KMS-11 (cell line): ENCODE results near the gene IGFBPL1.

ENCODE experiments used
- H2AFZ ChIP-seq: fragments of 200-600 bp; sonication (generic); 2 replicates; pipeline ENCODE4 v1.6.1; 2016; ENCODE audit warnings: antibody characterized with exemption, mixed run types, low read depth
- H3K27ac ChIP-seq: fragments of 200-600 bp; sonication (generic); 2 replicates; pipeline ENCODE4 v1.6.1; 2016; ENCODE audit warnings: mild to moderate bottlenecking, mixed run types
- H3K27me3 ChIP-seq: fragments of 200-600 bp; sonication (generic); 2 replicates; pipeline ENCODE4 v1.6.1; 2017; ENCODE audit warnings: mild to moderate bottlenecking, low read depth, mixed run types, moderate library complexity; ENCODE audit not compliant: insufficient read depth
- H3K36me3 ChIP-seq: fragments of 200-600 bp; sonication (generic); 2 replicates; pipeline ENCODE4 v1.6.1; 2017; ENCODE audit warnings: mild to moderate bottlenecking, mixed run types; ENCODE audit not compliant: insufficient read depth
- H3K4me1 ChIP-seq: fragments of 200-600 bp; sonication (generic); 2 replicates; pipeline ENCODE4 v1.6.1; 2016; ENCODE audit warnings: mild to moderate bottlenecking, low read depth, mixed run types; ENCODE audit not compliant: poor library complexity, severe bottlenecking
- H3K4me2 ChIP-seq: fragments of 200-600 bp; sonication (generic); 2 replicates; pipeline ENCODE4 v1.7.0; 2016; ENCODE audit warnings: mild to moderate bottlenecking, mixed run types
- H3K4me3 ChIP-seq: fragments of 200-600 bp; sonication (generic); IDR thresholded peaks from 2 replicates; pipeline ENCODE4 v1.6.1; 2017; ENCODE audit warnings: low read depth, low read length, mixed read lengths; ENCODE audit not compliant: insufficient read depth
- H3K79me2 ChIP-seq: fragments of 200-600 bp; sonication (generic); 2 replicates; pipeline ENCODE4 v1.6.1; 2016; ENCODE audit warnings: low read depth, mixed run types; ENCODE audit not compliant: insufficient read depth
- H3K9ac ChIP-seq: fragments of 200-600 bp; sonication (generic); 2 replicates; pipeline ENCODE4 v1.6.1; 2016; ENCODE audit warnings: mild to moderate bottlenecking, mixed run types
- H4K20me1 ChIP-seq: fragments of 200-600 bp; sonication (generic); 2 replicates; pipeline ENCODE4 v1.6.1; 2016; ENCODE audit warnings: mild to moderate bottlenecking, mixed run types; ENCODE audit not compliant: insufficient read depth
- TF ChIP-seq, protein P1 (sequence below): fragments of 200-600 bp; sonication (generic); conservative IDR thresholded peaks from 2 replicates; pipeline ENCODE4 v1.6.1; 2017; ENCODE audit warnings: low read depth, mild to moderate bottlenecking, antibody characterized with exemption, low read length, moderate library complexity, mixed read lengths

Gene IGFBPL1

DNA sequence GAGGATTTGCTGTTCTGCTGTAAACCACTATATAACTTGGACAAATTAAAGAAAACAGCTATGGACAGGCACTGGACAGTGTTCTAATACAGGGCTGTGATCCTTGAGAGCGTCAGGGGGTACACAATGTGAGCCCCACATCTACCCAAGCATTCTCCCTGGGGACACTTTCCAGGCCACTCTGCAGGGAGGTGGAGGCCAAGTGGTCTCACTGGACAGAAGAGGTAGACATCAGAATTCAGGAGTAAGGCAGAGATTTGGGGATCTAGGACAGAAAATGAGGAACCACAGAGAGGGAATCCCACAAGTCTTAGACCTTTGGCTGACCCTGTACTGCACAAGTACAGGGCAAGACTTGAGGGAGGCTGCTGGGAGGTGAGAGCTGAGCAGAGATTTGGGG, 3.8 kb upstream of the IGFBPL1 start:
- H3K4me3 ChIP-seq: no peak overlapping the region
- H3K36me3 ChIP-seq: no peaks in the 10 kb centered on the region
- no peak overlapping the region for H3K27ac ChIP-seq
- H2AFZ ChIP-seq: no peak overlapping the region
- no peak overlapping the region for H3K4me2 ChIP-seq
- H3K9ac ChIP-seq: no peak overlapping the region
- TF ChIP-seq, protein P1, sequence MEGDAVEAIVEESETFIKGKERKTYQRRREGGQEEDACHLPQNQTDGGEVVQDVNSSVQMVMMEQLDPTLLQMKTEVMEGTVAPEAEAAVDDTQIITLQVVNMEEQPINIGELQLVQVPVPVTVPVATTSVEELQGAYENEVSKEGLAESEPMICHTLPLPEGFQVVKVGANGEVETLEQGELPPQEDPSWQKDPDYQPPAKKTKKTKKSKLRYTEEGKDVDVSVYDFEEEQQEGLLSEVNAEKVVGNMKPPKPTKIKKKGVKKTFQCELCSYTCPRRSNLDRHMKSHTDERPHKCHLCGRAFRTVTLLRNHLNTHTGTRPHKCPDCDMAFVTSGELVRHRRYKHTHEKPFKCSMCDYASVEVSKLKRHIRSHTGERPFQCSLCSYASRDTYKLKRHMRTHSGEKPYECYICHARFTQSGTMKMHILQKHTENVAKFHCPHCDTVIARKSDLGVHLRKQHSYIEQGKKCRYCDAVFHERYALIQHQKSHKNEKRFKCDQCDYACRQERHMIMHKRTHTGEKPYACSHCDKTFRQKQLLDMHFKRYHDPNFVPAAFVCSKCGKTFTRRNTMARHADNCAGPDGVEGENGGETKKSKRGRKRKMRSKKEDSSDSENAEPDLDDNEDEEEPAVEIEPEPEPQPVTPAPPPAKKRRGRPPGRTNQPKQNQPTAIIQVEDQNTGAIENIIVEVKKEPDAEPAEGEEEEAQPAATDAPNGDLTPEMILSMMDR: no peak
- H4K20me1 ChIP-seq: no peaks in the 10 kb centered on the region
- H3K27me3 ChIP-seq: no peaks in the 10 kb centered on the region
- H3K79me2 ChIP-seq: no peaks in the 10 kb centered on the region
- H3K4me1 ChIP-seq: no peaks in the 10 kb centered on the region

DNA sequence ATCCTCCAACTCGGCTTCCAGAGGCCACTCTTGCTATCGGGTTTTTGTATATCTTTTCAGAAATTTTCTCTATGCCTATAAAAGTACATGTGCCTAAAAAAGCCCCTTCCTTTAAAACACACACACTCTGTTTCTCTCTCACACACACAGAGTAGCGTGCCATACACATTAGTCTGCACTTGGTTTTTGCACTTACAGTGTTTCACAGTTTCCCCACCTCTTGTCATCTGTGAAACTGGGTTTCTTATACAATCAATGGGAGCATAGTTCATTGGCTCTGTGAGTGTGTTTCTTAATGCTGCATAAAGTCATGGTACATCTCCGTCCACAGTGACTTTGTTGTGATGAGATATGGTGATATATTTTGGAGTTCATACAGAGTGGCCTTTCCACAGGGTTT, 664 bp upstream of the IGFBPL1 start:
- Histone ChIP-seq H3K4me2 (no peak overlapping the region), H4K20me1 (no peaks in the 10 kb centered on the region), H2AFZ (no peak overlapping the region), H3K27ac (no peak overlapping the region), H3K36me3 (no peaks in the 10 kb centered on the region), H3K9ac (no peak overlapping the region), H3K4me1 (no peaks in the 10 kb centered on the region), H3K27me3 (no peaks in the 10 kb centered on the region), H3K4me3 (no peak overlapping the region), H3K79me2 (no peaks in the 10 kb centered on the region)
- TF ChIP-seq, protein P1: no peak

DNA sequence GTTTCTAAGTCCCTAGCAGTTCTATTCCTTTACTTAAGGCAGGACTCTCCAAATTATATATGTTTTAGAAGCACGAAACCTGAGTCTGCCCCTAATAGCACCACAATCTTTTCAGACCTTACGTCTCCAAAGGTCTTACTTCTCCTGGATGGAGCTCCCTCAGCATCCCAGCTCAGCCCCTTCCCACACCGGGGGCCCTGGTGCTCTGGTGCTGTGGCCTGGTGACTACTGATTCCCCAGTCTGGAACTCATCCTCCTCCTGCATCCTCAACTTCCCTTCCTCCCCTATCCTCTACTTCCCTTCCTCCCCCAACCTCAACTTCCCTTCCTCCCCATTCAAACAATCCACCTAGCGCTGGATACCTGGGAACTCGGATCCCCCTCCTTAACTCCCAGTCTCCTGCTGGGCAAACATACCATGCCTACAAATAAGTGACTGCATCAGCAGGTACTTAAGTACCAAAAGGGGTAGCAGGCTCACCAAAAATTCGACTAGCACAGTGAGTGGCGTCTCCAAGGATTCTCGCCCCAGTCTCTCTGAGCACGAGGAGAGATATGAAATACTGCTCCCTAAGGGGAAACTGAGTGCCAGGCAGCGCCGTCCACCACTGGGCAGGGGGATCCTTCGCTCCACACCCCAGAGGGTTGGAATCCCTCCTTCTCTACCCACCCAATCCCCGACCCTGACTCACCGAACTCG, 831 bp downstream of the IGFBPL1 start:
- Histone ChIP-seq H3K4me1 (no peaks in the 10 kb centered on the region), H2AFZ (no peak overlapping the region), H3K4me2 (no peak overlapping the region), H4K20me1 (no peaks in the 10 kb centered on the region), H3K27me3 (no peaks in the 10 kb centered on the region), H3K9ac (no peak overlapping the region), H3K27ac (no peak overlapping the region), H3K36me3 (no peaks in the 10 kb centered on the region), H3K4me3 (no peak overlapping the region), H3K79me2 (no peaks in the 10 kb centered on the region)
- TF ChIP-seq, protein P1: no peak

DNA sequence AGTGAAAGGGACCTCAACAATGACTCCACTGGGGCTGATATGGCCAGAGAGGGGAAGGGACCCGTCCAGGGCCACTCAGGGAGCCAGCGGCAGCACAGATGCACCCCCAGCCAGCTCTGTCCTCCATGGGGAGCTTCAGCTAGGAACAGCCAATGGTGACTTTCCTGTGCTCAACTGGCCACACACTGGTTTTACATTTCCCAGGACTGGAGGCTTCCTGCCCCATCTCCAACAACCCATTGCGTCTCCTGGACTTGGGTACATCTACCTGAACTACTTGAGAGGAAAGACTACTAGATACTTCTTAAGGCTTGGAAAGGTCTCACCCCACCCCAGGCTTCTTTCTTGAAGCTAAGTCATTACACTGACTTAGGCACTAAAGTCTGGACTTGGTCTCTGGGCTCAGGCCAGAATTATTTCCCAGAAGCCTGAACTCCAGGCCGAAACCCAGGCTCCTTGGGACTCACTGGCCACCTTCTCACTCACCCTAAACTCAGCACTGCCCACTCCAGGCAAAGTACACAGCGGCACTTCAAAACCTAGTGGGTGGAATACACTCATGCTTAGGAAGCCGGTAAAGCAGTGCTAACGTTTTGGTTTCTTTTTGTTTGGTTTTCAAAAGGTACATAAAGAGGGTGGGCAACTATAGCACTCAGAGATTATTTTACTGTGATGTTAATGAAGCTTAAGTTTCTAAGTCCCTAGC, 1.5 kb downstream of the IGFBPL1 start:
- no peaks in the 10 kb centered on the region for H3K36me3 ChIP-seq
- no peak overlapping the region for H2AFZ ChIP-seq
- TF ChIP-seq, protein P1: no peak
- no peak overlapping the region for H3K4me3 ChIP-seq
- no peaks in the 10 kb centered on the region for H3K27me3 ChIP-seq
- H3K79me2 ChIP-seq: no peaks in the 10 kb centered on the region
- H3K27ac ChIP-seq: no peak overlapping the region
- H4K20me1 ChIP-seq: no peaks in the 10 kb centered on the region
- no peak overlapping the region for H3K9ac ChIP-seq
- no peaks in the 10 kb centered on the region for H3K4me1 ChIP-seq
- H3K4me2 ChIP-seq: no peak overlapping the region
